HepG2 (cell line): ENCODE measurements around the gene PRR33. TPM values are rescaled to one million over a fixed set of nuclear protein-coding genes. Genes with fewer than 3 reads are reported as not detected.

ENCODE experiments used
- ATAC-seq: fragments of 200-7000 bp; cut with Tn5 transposase; 3 replicates; pipeline ENCODE4 v1.9.1; 2020; ENCODE audit warnings: mild to moderate bottlenecking, moderate library complexity
- BruUV-seq: library from RNA; stranded (reverse); fragments of 400-500 nt; replicated peaks from 2 replicates; lab custom pipeline; 2021; lab: Mats Ljungman, UMichigan
- CTCF ChIA-PET: fragments of 300-600 bp; formaldehyde crosslinking; extraction: SDS; loops from one replicate; lab custom pipeline; 2021; ENCODE audit warnings: low total read pairs, inconsistent platforms, low intra/inter-chr PET ratio; lab: Yijun Ruan, JAX
- POLR2A ChIA-PET: fragments of 350-600 bp; sonication (Branson Sonifier 250); formaldehyde crosslinking; loops from one replicate; lab custom pipeline; 2020; ENCODE audit warnings: antibody characterized with exemption, inconsistent platforms; lab: Yijun Ruan, JAX
- DNase-seq: peaks from one replicate; pipeline ENCODE4 v3.0.0-alpha.2; 2015; ENCODE audit warnings: low spot score
- FAIRE-seq: peaks from 3 replicates; lab custom pipeline; 2011; peaks lifted over from hg19 to GRCh38; lab: Jason Lieb, UNC
- H2AFZ ChIP-seq: one replicate; pipeline ENCODE4 v1.6.1; 2011; ENCODE audit warnings: low read length, inconsistent platforms
- H3K27ac ChIP-seq: fragments of 300-600 bp; 3 replicates; pipeline ENCODE4 v1.8.0; 2011; ENCODE audit warnings: mixed run types, mild to moderate bottlenecking, mixed read lengths, low read length, inconsistent platforms; ENCODE audit not compliant: insufficient read depth; ENCODE audit errors: extremely low read length
- H3K27me3 ChIP-seq, 2 experiments: fragments of 200-600 bp in 1 of 2; 2 replicates in 1 of 2; 3 replicates in 1 of 2; pipeline versions ENCODE4 v1.6.0 to v1.8.0; 2011; ENCODE audit warnings: low read length in 2 of 2, mild to moderate bottlenecking in 2 of 2, moderate library complexity in 2 of 2, inconsistent platforms in 1 of 2; ENCODE audit not compliant: insufficient read depth in 2 of 2, control insufficient read depth in 1 of 2
- H3K36me3 ChIP-seq, 2 experiments: fragments of 200-600 bp in 1 of 2; replicated peaks in 1 of 2; 2 replicates in 1 of 2; 3 replicates in 1 of 2; pipeline versions ENCODE4 v1.5.1 to v1.8.0; 2011; ENCODE audit warnings: low read length in 2 of 2, inconsistent platforms in 1 of 2; ENCODE audit not compliant: insufficient read depth in 2 of 2, control insufficient read depth in 1 of 2
- H3K4me1 ChIP-seq: 2 replicates; pipeline ENCODE4 v1.5.1; 2012; ENCODE audit warnings: low read length, inconsistent platforms; ENCODE audit not compliant: insufficient read depth
- H3K4me2 ChIP-seq: 2 replicates; pipeline ENCODE4 v1.6.0; 2011; ENCODE audit warnings: low read depth, low read length, inconsistent platforms
- H3K4me3 ChIP-seq, 3 experiments: fragments of 200-600 bp in 1 of 3; sonication (generic), shearing (Covaris generic) in 1 of 3; replicated peaks in 1 of 3; 2 replicates each; pipeline ENCODE4 v1.5.1; 2011 to 2016; ENCODE audit warnings: low read length in 3 of 3, inconsistent platforms in 2 of 3, low read depth in 2 of 3, mild to moderate bottlenecking in 2 of 3, control low read depth in 1 of 3, mixed read lengths in 1 of 3; ENCODE audit not compliant: insufficient read depth in 1 of 3
- H3K79me2 ChIP-seq: one replicate; pipeline ENCODE4 v1.6.1; 2011; ENCODE audit warnings: low read length, inconsistent platforms; ENCODE audit not compliant: insufficient read depth
- H3K9ac ChIP-seq: 2 replicates; pipeline ENCODE4 v1.6.0; 2011; ENCODE audit warnings: mild to moderate bottlenecking, low read depth, low read length, inconsistent platforms; ENCODE audit not compliant: insufficient read depth
- H3K9me3 ChIP-seq: 2 replicates; pipeline ENCODE4 v1.5.1; 2012; ENCODE audit warnings: mild to moderate bottlenecking, low read length
- H4K20me1 ChIP-seq: 2 replicates; pipeline ENCODE4 v1.6.0; 2011; ENCODE audit warnings: inconsistent platforms, mild to moderate bottlenecking, low read length, moderate library complexity; ENCODE audit not compliant: insufficient read depth
- GTF3A ChIP-seq: sonication (generic); formaldehyde crosslinking; conservative IDR thresholded peaks from 2 replicates; pipeline ENCODE4 v1.4.0; 2020; ENCODE audit warnings: mild to moderate bottlenecking, missing genetic modification reagents
- HIVEP1 ChIP-seq: sonication (generic); formaldehyde crosslinking; IDR thresholded peaks from 2 replicates; pipeline ENCODE4 v1.4.0; 2020; ENCODE audit warnings: mild to moderate bottlenecking, missing genetic modification reagents
- HMG20B ChIP-seq: conservative IDR thresholded peaks from 2 replicates; pipeline ENCODE4 v1.6.1; 2016; ENCODE audit warnings: missing genetic modification reagents, missing compliant biosample characterization
- KLF16 ChIP-seq, 2 experiments: sonication (generic) in 1 of 2; formaldehyde crosslinking in 1 of 2; IDR thresholded peaks; 2 replicates each; pipeline versions ENCODE4 v1.6.1 to v1.8.0; 2016 to 2023; ENCODE audit warnings: missing genetic modification reagents in 2 of 2, missing compliant biosample characterization in 1 of 2
- NR3C1 ChIP-seq: sonication (generic); formaldehyde crosslinking; IDR thresholded peaks from 2 replicates; pipeline ENCODE4 v1.4.0; 2020; ENCODE audit warnings: missing genetic modification reagents
- TAF1 ChIP-seq: sonication (generic); formaldehyde crosslinking; IDR thresholded peaks from 2 replicates; pipeline ENCODE4 v1.4.0; 2020; ENCODE audit warnings: missing genetic modification reagents
- ZBTB20 ChIP-seq: sonication (generic); formaldehyde crosslinking; IDR thresholded peaks from 2 replicates; pipeline ENCODE4 v1.8.1; 2023; ENCODE audit warnings: missing genetic modification reagents, low read depth, mild to moderate bottlenecking, borderline replicate concordance
- ZNF512 ChIP-seq: sonication (generic); formaldehyde crosslinking; IDR thresholded peaks from 2 replicates; pipeline ENCODE4 v1.4.0; 2020; ENCODE audit warnings: mild to moderate bottlenecking, missing genetic modification reagents
- ZSCAN12 ChIP-seq: sonication (generic); formaldehyde crosslinking; IDR thresholded peaks from 2 replicates; pipeline ENCODE4 v1.9.0; 2021; ENCODE audit warnings: mild to moderate bottlenecking, missing genetic modification reagents
- WGBS: methylation state at CpG from one replicate; pipeline ENCODE4 v1.1.6; 2017; ENCODE audit warnings: low lambda C conversion rate; 5-methylcytosine and 5-hydroxymethylcytosine counted together
- in situ Hi-C: cut with HindIII; loops from 2 replicates; pipeline ENCODE4 v1.10.0; 2017; ENCODE audit warnings: low pct_unique_long_range_greater_than_20kb; ENCODE audit not compliant: extremely low pct_ligation_motif_present
- intact Hi-C: fragments of 100-400 bp; cut with micrococcal nuclease; formaldehyde crosslinking; loops from one replicate; pipeline ENCODE4 v1.10.0; 2022; ENCODE audit not compliant: unreplicated experiment
- polyA plus RNA-seq, 8 experiments: library from polyadenylated mRNA; depleted of rRNA in 3 of 8; stranded (reverse) in 7 of 8; unstranded in 1 of 8; fragments of >200 nt; fragmentation: Illumina TruSeq in 4 of 8; extraction: Trizol in 4 of 8; gene quantifications; 2 replicates each; pipeline versions ENCODE4 v1.2.1 to v1.2.3, GENCODE V29; 2011 to 2016; ENCODE audit warnings: low read depth in 4 of 8, missing spikeins in 1 of 8, mixed read lengths in 1 of 8; ENCODE audit not compliant: insufficient read depth in 1 of 8
- total RNA-seq, 5 experiments: library from RNA; depleted of rRNA; stranded (reverse); fragments of >200 nt; fragmentation: Illumina TruSeq; extraction: Trizol; gene quantifications; 2 replicates each; pipeline ENCODE4 v1.2.3, GENCODE V29; 2016; ENCODE audit warnings: low read depth in 1 of 5
- TF ChIP-seq, protein P1 (sequence below): sonication (generic); formaldehyde crosslinking; IDR thresholded peaks from 2 replicates; pipeline ENCODE4 v1.5.1; 2020; ENCODE audit warnings: mild to moderate bottlenecking, missing genetic modification reagents, moderate library complexity

Gene PRR33
- total and polyA plus RNA-seq, 2 of the 13 experiments (the other 11 are each of a cell fraction or from before 2014, with no cell fraction given), result not detected

GRCh38 chr11:1935156-1936071 is 43.7 kb upstream of the PRR33 start:
- no peaks in the 10 kb centered on the region for H3K36me3 ChIP-seq
- in situ Hi-C loops, result no loop called here
- WGBS, result 19% methylated on average over 8 of the region's 33 CpGs
- ChIA-PET POLR2A (no interaction called here), CTCF (no interaction called here)
- H3K4me1 ChIP-seq, result no peaks in the 10 kb centered on the region
- no peak for DNase-seq
- no peak overlapping the region for H3K27ac ChIP-seq
- no peaks in the 10 kb centered on the region for H3K79me2 ChIP-seq
- intact Hi-C loops, result no loop called here
- BruUV-seq, result no TSS peak
- no peak for FAIRE-seq
- no peak overlapping the region for H3K9ac ChIP-seq
- H3K4me2 ChIP-seq, result no peak overlapping the region
- no peak overlapping the region for H3K4me3 ChIP-seq
- H3K9me3 ChIP-seq, result no peaks in the 10 kb centered on the region
- ATAC-seq, result no peak
- H4K20me1 ChIP-seq, result no peaks in the 10 kb centered on the region
- H2AFZ ChIP-seq, result no peak overlapping the region
- H3K27me3 ChIP-seq, result peaks cover 21 to 67% of the 10 kb centered on the region in 2 experiments
- TF ChIP-seq KLF16 (CRISPR knock-in tag; IDR thresholded peaks at IDR 0.05) (no peak), ZBTB20 (CRISPR knock-in tag) (no peak), ZSCAN12 (CRISPR knock-in tag) (no peak), NR3C1 (CRISPR knock-in tag) (no peak), GTF3A (CRISPR knock-in tag) (no peak), HMG20B (no peak), TAF1 (no peak), HIVEP1 (CRISPR knock-in tag) (no peak), ZNF512 (no peak)
- TF ChIP-seq, protein P1, sequence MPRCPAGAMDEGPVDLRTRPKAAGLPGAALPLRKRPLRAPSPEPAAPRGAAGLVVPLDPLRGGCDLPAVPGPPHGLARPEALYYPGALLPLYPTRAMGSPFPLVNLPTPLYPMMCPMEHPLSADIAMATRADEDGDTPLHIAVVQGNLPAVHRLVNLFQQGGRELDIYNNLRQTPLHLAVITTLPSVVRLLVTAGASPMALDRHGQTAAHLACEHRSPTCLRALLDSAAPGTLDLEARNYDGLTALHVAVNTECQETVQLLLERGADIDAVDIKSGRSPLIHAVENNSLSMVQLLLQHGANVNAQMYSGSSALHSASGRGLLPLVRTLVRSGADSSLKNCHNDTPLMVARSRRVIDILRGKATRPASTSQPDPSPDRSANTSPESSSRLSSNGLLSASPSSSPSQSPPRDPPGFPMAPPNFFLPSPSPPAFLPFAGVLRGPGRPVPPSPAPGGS (CRISPR knock-in tag), result no peak
